ENCODE data around the gene HTRA2. TPM values are rescaled to one million over a fixed set of nuclear protein-coding genes. Genes with fewer than 3 reads are reported as not detected.

HTRA2 gene
- total RNA-seq, 1 experiment from 2014 or later = 24.9 TPM

GRCh38 chr2:74512744-74513604, 16.8 kb upstream of the HTRA2 start:
- Histone ChIP-seq H3K56ac (ENCODE audit: insufficient read length, low read depth, low read length) (no peak overlapping the region), H3K79me1 (ENCODE audit: insufficient read depth, low read depth, low read length, poor library complexity, severe bottlenecking) (no peaks in the 10 kb centered on the region), H2BK5ac (ENCODE audit: insufficient read length, low read length) (no peak overlapping the region), H2AFZ (ENCODE audit: low read length) (no peak overlapping the region), H3K14ac (ENCODE audit: insufficient read depth, low read length) (no peak overlapping the region; the same call in 1 of the 2 replicates), H4K91ac (ENCODE audit: insufficient read length, low read depth, low read length) (no peak overlapping the region), H3K9ac (ENCODE audit: extremely low read depth, insufficient read length, low read length) (no peak overlapping the region), H4K8ac (replicated peaks; ENCODE audit: insufficient read length, low read depth, low read length) (no peak overlapping the region), H2BK20ac (ENCODE audit: low read depth, low read length, poor library complexity, severe bottlenecking) (no peak overlapping the region), H3K9me3 (ENCODE audit: control insufficient read depth, low read depth, low read length) (no peaks in the 10 kb centered on the region), H2BK12ac (ENCODE audit: insufficient read length, low read depth, low read length) (no peak overlapping the region), H3K23ac (ENCODE audit: insufficient read length, low read depth, low read length) (no peak overlapping the region), H3K18ac (ENCODE audit: insufficient read length, low read depth, low read length) (no peak overlapping the region), H3K4ac (ENCODE audit: low read depth, low read length) (no peak overlapping the region), H3K79me2 (ENCODE audit: insufficient read depth, low read length) (no peaks in the 10 kb centered on the region), H4K20me1 (ENCODE audit: control insufficient read depth, insufficient read depth, insufficient read length) (no peaks in the 10 kb centered on the region), H3K27ac (ENCODE audit: insufficient read length, low read depth, low read length) (no peak overlapping the region), H3K23me2 (ENCODE audit: insufficient read length, low read depth, low read length, poor library complexity, severe bottlenecking) (peaks cover 23% of the 10 kb centered on the region), H4K5ac (ENCODE audit: insufficient read length, low read depth, low read length) (no peak overlapping the region), H2BK120ac (ENCODE audit: low read depth, low read length, poor library complexity, severe bottlenecking) (no peak overlapping the region), H3K4me1 (ENCODE audit: insufficient read depth, low read length) (no peaks in the 10 kb centered on the region), H3T11ph (ENCODE audit: low read length) (no peak overlapping the region), H3K4me2 (ENCODE audit: insufficient read depth, insufficient read length, low read length) (peak overlapping the region; percentile 49), H3K27me3 (ENCODE audit: insufficient read depth, low read length) (peaks cover 76% of the 10 kb centered on the region), H2AK5ac (ENCODE audit: insufficient read length, low read length) (no peak overlapping the region), H2BK15ac (ENCODE audit: low read depth, low read length) (no peak overlapping the region)
- no CpG with 5 or more reads among the region's 36 CpGs for WGBS (ENCODE audit: extremely low coverage, insufficient read length, low lambda C conversion rate)
- Mint-ChIP-seq H3K4me1 (peaks cover 20 to 23% of the 10 kb centered on the region in 2 experiments), H3K27ac (no peak overlapping the region), H3K4me3 (peak overlapping the region; percentile 34 to 74), H3K27me3 (ENCODE audit: low read depth) (peaks cover 94% of the 10 kb centered on the region), H3K36me3 (ENCODE audit: insufficient read depth in 1 of 3, low read depth in 3 of 3) (peaks cover 5 to 8% (median 6%) of the 10 kb centered on the region in 3 experiments; a peak in 6 of 7 replicates), H3K9me3 (peaks cover 13 to 17% of the 10 kb centered on the region in 2 experiments)
- no peak for DNase-seq
- TF ChIP-seq, protein P1, sequence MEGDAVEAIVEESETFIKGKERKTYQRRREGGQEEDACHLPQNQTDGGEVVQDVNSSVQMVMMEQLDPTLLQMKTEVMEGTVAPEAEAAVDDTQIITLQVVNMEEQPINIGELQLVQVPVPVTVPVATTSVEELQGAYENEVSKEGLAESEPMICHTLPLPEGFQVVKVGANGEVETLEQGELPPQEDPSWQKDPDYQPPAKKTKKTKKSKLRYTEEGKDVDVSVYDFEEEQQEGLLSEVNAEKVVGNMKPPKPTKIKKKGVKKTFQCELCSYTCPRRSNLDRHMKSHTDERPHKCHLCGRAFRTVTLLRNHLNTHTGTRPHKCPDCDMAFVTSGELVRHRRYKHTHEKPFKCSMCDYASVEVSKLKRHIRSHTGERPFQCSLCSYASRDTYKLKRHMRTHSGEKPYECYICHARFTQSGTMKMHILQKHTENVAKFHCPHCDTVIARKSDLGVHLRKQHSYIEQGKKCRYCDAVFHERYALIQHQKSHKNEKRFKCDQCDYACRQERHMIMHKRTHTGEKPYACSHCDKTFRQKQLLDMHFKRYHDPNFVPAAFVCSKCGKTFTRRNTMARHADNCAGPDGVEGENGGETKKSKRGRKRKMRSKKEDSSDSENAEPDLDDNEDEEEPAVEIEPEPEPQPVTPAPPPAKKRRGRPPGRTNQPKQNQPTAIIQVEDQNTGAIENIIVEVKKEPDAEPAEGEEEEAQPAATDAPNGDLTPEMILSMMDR (conservative IDR thresholded peaks at IDR 0.05) = no peak
